HG03280 (cell line): ENCODE results near the gene LYST.
"Not testable (repeated sequence)": the region's sequence is repeated elsewhere in the genome, so short reads cannot be mapped to it uniquely, and the experiment has no call there.

Source experiments
- ATAC-seq: cut with Tn5 transposase; IDR thresholded peaks from one replicate; pipeline ENCODE4 v1.9.1; 2021; ENCODE audit warnings: mild to moderate bottlenecking, moderate library complexity; ENCODE audit not compliant: unreplicated experiment

The LYST gene

DNA sequence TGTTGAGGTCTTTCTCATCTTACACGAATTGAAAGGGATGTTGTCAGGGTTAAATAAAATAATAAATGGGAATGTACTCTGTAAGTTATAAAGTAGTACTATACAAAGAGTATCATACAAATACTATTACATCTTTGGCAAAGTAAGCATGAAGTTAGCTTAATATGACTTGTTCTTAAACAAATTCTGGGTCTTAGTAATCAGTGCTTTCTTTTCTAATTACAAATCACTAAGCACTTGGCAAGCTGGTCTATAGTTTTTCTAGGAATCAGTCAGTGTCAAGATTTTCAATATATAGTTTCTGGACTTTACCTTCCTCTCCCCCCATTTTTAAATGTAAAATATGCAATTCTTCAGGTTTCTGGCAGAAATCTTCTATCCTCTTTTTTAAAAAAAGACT lies 6.9 kb downstream of the LYST start:
- no peak for ATAC-seq

DNA sequence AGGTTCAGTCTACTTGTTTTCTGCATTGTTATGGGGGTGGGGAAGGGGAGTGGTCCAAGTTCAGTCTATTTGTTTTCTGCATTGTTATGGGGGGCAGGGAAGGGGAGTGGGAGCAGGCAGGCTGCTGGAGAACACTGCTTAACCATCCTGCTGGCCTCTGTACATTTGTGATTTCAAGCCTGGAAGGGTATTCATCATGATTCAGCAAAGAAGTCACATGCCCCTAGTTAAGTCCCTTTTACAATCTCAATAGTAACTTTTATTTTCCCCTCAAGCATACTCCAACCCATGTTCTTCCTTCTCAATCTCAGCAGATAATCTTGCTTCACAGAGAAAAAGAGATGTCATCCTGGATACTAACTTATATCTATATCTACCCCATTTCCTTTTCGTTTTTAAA lies 7.9 kb downstream of the LYST start:
- ATAC-seq: no peak

DNA sequence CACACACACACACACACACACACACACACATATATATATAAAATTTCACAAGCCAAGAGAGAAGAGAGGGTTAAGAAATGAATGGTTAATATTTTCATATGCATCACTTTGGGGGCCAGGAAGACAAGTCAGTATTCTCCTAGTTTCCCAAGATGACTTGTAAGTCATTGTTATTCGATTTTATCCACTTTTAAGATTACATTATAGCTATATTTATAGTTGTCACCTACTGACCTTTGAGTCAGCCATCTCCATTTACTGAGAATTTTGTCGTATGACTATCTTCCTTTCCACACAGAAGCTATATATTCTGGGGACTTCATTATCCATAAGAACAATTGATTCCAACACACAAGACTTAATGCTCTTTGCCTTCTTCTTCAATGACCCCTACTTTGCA lies 8.9 kb downstream of the LYST start:
- no peak for ATAC-seq

DNA sequence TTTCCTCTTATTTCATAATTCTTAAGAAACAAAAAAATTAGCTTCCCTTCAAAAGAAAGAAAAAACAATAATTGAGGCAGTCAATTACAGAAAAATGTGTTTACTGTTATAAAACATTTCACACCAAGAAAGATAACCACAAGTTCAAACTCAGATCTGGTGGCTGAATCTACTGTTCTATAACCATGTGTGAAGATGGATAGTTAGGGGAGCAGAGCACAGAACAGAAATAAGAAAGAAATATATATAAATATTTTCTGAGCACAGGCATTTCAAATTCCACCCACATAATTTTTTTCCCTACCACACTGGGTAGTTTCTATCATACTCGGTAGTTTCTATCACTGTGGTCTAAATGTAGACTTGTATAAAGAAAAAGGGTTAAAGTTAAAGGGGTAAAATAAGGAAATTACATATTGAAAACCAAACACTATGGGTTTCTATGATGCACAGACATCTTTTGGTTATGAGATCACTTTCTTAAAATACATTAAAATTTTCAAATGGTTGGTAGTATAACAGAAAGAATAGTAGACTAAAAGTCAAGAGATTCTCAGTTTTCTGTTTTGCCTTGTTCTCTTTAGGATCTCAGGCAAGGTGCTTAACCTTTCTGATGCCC lies 10.8 kb downstream of the LYST start:
- ATAC-seq: no peak

DNA sequence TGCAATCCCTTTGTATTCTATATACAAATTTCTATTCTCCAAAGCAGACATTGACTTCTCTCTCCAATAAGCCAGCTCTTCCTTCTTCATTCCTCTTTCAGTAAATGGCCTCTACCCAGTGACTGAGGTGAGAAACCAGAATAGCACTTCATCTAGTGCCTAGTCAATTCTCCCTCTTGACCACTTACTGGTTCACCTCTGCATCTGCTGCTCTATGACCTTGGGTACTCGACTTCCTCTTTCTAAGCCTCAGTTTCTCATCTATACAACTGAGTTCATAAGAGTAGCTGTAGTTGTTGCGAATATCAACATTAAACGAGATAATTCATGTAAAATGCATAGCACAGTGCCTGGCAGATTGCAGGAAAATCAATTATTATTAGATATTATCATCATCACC lies 12.4 kb downstream of the LYST start:
- ATAC-seq: no peak

DNA sequence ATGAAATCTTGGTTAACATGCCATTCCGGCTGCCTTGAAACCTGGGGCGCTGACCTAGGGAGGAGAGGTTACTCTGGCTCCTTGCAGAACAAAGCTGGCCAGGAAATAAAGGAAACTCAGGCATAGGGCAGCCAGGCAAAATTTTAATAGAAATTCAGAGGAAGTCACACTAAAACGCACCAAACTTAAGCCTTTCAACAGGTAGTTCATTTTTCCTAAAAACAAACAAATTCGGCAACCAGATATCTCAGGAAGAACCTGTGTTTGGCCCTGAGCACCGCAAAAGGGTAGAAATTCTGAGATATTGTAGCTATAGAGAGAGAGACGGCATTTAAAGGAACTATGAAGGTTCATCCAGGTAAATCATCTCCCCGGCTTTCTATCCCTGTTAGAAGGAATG lies 13.1 kb downstream of the LYST start:
- no peak for ATAC-seq

DNA sequence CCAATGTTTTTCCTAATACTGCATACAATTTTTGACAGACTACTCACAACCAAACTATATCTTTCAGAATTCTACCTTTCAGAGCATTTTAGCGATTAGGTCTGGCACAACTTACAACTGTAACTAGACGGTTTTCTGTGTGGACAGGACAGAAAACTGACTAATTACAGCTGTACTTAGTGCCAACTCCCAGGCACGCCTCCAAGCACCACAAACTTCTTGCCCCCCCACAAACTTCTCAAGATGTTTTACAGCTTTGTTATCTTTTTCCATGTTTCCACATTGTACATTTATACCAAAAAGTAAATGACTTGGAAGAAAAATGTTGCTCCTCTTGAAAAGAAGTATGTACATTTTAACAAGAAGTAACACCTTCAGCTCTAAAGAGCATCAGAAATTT lies 13.8 kb downstream of the LYST start:
- ATAC-seq: no peak

DNA sequence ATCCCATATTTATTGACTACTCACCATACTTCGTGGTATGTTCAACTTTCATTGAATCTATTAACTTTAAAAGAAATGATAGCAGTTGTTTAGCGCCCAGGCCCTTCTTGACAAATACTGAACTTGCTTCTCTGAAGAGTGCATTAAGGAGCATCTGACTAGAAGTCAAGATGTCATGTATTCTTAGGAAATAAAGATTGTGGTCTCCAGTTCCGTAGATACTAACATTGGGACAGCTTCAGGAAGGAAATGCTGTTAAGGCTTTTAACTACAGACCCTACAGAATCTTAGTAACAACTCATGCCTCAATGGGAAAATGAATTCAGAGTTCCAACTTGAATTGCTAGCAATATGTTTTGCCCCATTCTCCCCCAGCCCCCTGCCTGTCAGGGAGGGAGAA lies 14.8 kb downstream of the LYST start:
- no peak for ATAC-seq

DNA sequence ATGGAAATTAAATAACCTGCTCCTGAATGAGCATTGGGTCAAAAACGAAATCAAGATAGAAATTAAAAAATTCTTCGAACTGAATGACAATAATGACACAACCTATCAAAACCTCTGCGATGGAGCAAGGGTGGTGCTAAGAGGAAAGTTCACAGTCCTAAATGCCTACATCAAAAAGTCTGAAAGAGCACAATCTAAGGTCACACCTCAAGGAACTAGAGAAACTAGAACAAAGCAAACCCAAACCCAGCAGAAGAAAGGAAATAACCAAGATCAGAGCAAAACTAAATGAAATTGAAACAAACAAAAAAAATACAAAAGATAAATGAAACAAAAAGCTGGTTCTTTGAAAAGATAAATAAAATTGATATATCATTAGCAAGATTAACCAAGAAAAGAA lies 18.5 kb downstream of the LYST start:
- ATAC-seq: not testable (repeated sequence)

DNA sequence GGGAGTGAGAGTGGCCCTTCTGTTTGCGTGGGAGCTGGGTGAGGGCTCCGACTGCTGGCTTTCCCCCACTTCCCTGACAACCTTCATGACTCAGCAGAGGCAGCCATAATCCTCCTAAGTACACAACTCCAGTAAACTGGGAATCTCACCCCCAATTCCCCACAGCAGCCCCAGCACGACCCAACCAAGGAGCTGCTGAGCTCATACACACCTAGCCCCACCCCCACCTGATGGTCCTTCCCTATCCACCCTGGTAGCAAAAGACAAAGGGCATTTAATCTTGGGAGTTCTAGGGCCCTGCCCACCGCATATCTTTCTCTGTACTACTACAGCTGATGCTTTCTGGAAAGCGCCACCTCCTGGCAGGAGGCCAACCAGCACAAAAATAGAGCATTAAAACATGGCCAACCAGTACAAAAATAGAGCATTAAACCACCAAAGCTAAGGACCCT lies 21.0 kb downstream of the LYST start:
- not testable (repeated sequence) for ATAC-seq

DNA sequence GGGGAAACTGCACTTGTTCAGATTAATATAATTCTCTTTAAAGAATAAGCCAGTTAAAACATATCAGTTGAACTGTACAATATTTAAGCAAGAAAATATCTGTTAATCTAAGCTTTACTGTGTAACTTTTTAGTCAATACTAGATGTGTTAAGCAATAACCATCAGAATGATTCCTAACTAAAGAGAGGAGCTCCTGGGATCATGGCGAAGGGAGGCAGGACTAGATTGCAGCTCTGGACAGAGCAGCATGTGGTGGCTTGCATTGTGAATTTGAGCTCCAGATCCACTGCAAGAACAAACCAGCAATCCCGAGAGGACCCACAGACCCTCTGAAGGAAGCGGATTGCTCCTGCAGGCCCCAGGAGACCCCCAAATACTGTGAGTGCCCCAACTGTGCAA lies 21.9 kb downstream of the LYST start:
- ATAC-seq: no peak

DNA sequence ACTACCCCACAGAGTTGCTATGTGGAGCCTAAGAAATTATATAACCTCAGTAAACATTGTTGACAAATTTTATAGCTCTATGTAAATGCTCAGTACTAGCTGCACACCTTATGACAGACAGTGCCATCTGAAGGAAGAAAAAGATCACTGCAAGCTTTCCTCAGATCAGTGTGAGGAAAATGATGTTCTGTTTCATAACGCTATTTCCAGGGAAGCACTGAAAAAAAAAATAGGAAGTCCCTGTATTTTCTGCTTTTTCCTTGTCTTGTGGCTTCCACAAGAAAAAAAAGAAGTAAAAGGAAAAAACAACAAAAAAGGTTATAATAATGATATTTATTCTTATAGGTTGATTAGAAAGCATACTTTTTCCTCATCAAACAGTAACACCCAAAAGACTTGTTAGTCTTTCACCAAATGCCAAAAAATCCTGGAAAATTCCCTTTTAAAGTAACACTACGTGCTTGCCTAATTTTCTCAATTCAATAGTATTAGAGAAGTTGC lies 23.2 kb downstream of the LYST start:
- ATAC-seq: no peak

DNA sequence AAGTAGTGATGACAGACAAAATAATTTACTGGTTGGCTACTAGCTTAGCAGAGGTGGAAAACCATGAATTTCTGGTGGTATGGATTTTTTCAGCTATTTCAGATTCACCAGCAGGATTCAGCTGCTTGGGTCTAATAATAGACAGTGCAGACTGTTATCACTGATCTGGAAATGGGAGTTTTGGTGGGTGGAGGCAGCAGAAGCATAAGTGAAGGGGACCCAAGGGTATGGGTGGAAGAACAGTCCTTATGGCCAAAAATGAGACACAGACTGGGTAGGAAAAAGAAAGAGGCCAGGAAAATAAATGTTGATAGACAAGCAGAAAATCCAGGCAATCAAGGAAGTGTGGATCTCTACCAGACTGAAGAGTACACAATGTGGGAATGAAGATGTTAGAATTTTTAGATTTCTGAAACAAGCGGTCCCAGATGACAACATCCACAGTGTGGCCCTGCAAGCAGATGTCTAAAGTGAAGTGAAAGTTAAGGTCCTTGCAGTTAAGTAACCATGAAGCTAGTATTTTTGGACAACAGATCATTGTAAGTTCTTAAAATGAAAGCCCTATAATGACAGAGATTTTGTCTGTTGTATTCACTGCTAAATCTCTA lies 24.7 kb downstream of the LYST start:
- ATAC-seq: peak; percentile 71

DNA sequence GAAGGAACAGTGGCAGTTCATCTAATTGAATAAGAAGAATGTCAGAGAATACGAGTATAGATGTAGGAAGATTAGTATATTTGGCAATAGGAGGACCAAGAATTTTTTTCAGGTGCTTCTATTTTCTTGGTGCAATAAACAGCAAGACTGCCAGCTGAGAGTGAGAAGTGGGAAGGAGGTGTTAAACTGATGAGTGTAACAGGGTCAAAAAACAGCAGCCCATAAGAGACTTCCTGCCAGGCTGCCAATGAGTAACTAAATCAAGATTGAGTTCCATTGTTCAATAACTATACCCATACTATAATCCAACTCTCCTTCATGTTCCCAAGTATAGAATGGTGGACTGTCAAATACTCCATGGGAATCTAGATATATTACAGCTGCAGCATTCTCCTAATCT lies 28.7 kb downstream of the LYST start:
- ATAC-seq: no peak

DNA sequence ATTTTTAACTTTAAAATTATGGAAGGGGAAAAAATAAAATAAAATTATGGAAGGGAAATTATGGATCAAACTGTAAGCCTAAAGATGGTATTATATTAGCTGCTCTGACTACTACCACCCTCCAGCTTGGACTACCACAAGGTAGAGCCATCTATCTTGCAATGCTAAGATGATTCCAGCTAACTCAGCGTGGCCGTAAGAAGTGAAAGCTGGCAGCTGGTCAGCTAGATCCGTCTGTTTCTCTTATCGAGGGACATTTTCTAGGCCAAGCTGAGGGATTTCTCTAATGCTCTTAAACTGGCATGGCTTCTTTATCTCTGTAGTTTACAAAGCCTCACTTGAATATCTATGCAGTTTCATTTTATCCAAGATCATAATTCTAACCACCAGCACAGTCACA lies 31.5 kb downstream of the LYST start:
- ATAC-seq: no peak

DNA sequence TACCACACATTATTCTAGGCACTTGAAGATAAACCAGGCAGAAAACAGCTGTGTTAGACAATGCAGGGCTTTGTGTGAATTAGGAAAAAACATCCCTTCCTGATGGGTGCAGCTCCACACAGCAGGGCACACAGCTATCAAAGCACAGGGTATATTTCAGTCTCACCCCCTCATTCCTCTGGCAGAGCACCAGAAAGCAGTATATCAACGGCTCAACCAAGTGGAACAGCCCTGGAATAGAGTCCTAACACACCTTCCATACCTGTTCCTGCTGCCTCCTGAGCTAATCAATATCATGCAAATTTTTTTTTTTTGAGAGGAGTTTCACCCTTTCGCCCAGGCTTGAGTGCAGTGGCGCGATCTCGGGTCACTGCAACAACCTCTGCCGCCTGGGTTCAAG lies 32.1 kb downstream of the LYST start:
- ATAC-seq: no peak

DNA sequence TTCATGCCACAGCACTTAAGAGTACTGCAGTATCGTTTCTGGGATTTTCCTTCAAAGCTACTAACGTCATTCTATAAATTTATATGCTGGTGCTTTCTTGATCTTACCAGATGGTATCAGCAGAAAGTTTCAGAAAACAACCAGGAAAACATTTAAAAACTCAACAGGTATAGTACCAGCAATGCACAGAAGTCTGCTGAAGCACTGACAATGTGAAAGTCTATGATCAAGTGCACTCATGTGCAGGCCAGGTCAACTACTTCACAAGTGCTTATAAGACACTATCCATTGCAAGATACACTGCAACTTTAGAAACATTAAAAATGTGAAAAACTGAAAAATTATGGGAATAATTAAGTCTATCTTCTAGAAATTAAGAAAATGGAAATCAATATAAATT lies 34.7 kb downstream of the LYST start:
- ATAC-seq: no peak

DNA sequence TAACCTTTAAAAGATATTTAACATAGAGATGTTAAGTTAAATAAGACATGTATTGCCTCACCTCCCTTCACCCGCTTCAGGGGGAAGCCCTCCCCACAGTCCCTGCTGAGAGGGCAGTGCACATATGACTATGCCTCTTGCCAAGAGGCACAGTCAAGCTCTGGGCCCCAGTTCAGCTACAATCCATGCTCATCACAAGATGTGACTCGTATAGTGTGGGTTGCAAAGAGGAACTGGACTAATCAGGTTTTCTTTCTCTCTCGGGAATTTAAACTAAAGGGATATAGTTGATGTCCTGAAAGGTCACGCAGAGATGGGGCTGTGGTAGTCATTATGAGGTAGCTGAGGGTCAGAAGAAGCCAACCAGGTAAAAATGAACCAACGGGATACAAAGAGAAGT lies 35.6 kb downstream of the LYST start:
- no peak for ATAC-seq

DNA sequence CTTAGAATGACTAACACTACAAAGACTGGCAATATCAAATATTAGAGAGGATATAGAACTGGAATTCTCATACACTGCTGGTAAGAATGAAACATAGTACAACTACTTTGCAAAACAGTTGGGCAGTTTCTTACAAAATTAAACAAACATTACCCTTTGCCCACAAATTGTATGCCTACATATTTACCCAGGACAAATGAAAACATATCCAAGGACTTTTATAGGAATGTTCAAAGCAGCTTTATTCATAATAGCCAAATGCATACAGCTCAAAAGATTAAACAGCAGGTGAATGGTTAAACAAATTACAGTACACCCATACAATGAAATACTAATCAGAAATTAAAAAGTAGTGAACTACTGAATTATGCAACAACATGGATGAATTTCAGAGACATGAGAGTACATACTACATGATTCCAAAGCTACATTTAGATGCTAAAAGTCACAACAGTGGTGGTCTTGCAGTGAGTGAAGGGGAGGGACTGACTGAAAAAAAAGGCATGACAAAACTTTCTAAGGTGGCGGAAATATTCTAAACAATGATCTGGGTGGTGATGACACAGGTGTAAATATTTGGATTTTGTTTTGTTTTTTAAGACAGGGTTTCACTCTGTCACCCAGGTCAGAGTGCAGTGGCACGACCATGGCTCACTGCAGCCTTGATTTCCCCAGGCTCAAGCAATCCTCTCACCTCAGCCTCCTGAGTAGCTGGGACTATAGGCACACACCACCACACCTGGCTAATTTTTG lies 40.4 kb downstream of the LYST start:
- no peak for ATAC-seq

DNA sequence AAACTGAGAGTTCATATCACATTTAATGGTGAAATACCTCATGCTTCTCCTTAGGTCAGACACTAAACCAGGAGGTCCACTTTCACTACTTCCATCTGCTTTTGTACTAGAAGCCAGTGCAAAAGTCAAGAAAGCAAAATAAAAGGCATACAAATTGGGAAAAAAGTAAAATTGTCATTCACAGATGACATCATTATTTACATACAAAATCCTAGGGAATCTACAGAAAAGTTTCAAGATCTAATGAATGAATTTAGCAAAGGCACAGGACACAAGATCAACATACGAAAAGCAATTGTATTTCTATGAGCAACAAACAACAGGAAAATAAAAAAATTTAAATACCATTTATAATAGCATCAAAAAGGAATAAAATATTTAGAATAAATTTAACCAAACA lies 41.5 kb downstream of the LYST start:
- no peak for ATAC-seq

DNA sequence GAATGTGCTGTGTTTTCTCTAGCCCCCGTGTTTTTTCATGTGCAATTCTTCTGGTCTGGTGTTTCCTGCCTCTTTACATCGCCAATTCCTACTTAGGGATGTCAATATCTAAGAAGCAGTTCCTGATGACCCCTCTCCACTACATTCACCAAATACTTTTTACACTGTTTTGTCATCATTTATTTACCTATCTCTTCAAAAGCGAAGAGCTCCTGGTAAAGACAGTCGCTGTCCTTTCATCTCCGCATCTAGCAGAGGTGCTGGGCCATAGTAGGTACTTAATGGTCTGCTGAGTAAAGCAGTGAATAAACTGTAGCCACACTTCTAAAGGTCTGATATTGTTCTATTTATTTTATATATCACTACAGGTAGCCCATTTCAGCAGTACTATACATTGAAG lies 43.0 kb downstream of the LYST start:
- ATAC-seq: no peak

DNA sequence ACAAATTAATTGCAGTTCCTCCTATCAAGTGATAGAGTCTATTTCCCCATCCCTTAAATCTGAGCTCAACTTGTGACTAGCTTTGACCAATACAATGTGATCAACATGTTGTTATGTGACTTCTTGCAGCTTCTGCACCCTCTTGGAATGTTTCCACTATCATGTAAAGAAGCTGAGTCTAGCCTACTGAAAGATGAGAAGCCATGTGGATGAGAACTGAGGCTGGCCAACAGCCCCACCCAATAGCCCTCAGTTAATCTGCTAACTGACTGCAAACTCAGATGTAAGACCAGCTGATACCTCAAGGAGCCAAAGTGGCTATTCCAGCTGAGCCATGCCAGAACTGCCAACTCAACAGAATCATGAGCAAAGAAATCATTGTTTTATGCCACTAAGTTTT lies 44.0 kb downstream of the LYST start:
- no peak for ATAC-seq
